ENCODE results near the gene CYSRT1. TPM values are rescaled to one million over a fixed set of nuclear protein-coding genes. Genes with fewer than 3 reads are reported as not detected.

Gene CYSRT1
- total RNA-seq, 1 donor from 2014 or later, result 2.1 TPM

GRCh38 chr9:137229903-137230704 is 5.1 kb downstream of the CYSRT1 start:
- H3K36me3 Mint-ChIP-seq (ENCODE audit: unreplicated experiment), result no peaks in the 10 kb centered on the region
- no peak for DNase-seq
- no peak overlapping the region for H3K27ac Mint-ChIP-seq (ENCODE audit: unreplicated experiment)
- peaks cover 2% of the 10 kb centered on the region for H3K27me3 Mint-ChIP-seq (ENCODE audit: unreplicated experiment)
- no peak overlapping the region for H3K4me3 Mint-ChIP-seq (ENCODE audit: unreplicated experiment)
- no peak for TF ChIP-seq CTCF (IDR thresholded peaks at IDR 0.05; ENCODE audit: partially characterized antibody, unreplicated experiment)
- peaks cover 2% of the 10 kb centered on the region for H3K4me1 Mint-ChIP-seq (ENCODE audit: low read depth, unreplicated experiment)
- H3K9me3 Mint-ChIP-seq (ENCODE audit: unreplicated experiment), result no peaks in the 10 kb centered on the region

GRCh38 chr9:137230705-137231371 is 5.9 kb downstream of the CYSRT1 start, which contains the start of gene SLC34A3:
SLC34A3 (plus strand) TSS chr9:137230901; CDS start chr9:137231703, 802 bp downstream.
- DNase-seq, result no peak
- H3K27ac Mint-ChIP-seq (ENCODE audit: unreplicated experiment), result no peak within 1 kb of the TSS
- peaks cover 2% of the 10 kb centered on the region for H3K27me3 Mint-ChIP-seq (ENCODE audit: unreplicated experiment)
- no peaks in the 10 kb centered on the region for H3K36me3 Mint-ChIP-seq (ENCODE audit: unreplicated experiment)
- peaks cover 2% of the 10 kb centered on the region for H3K4me1 Mint-ChIP-seq (ENCODE audit: low read depth, unreplicated experiment)
- no peak within 1 kb of the TSS for H3K4me3 Mint-ChIP-seq (ENCODE audit: unreplicated experiment)
- TF ChIP-seq CTCF (IDR thresholded peaks at IDR 0.05; ENCODE audit: partially characterized antibody, unreplicated experiment), result no peak
- H3K9me3 Mint-ChIP-seq (ENCODE audit: unreplicated experiment), result no peaks in the 10 kb centered on the region

- TF ChIP-seq CTCF (IDR thresholded peaks at IDR 0.05; ENCODE audit: partially characterized antibody, unreplicated experiment), result no peak
- no peak overlapping the region for H3K4me3 Mint-ChIP-seq (ENCODE audit: unreplicated experiment)
- H3K9me3 Mint-ChIP-seq (ENCODE audit: unreplicated experiment), result no peaks in the 10 kb centered on the region
- peaks cover 2% of the 10 kb centered on the region for H3K4me1 Mint-ChIP-seq (ENCODE audit: low read depth, unreplicated experiment)
- no peak for DNase-seq
- H3K27ac Mint-ChIP-seq (ENCODE audit: unreplicated experiment), result no peak overlapping the region
- no peaks in the 10 kb centered on the region for H3K36me3 Mint-ChIP-seq (ENCODE audit: unreplicated experiment)
- no peaks in the 10 kb centered on the region for H3K27me3 Mint-ChIP-seq (ENCODE audit: unreplicated experiment)
Measured at GRCh38 chr9:137231372-137232039, 6.5 kb downstream of the CYSRT1 start.

- H3K9me3 Mint-ChIP-seq (ENCODE audit: unreplicated experiment), result no peaks in the 10 kb centered on the region
- TF ChIP-seq CTCF (IDR thresholded peaks at IDR 0.05; ENCODE audit: partially characterized antibody, unreplicated experiment), result no peak
- H3K27ac Mint-ChIP-seq (ENCODE audit: unreplicated experiment), result no peak overlapping the region
- no peaks in the 10 kb centered on the region for H3K27me3 Mint-ChIP-seq (ENCODE audit: unreplicated experiment)
- peaks cover 2% of the 10 kb centered on the region for H3K4me1 Mint-ChIP-seq (ENCODE audit: low read depth, unreplicated experiment)
- no peaks in the 10 kb centered on the region for H3K36me3 Mint-ChIP-seq (ENCODE audit: unreplicated experiment)
- DNase-seq, result no peak
- H3K4me3 Mint-ChIP-seq (ENCODE audit: unreplicated experiment), result no peak overlapping the region
Measured at GRCh38 chr9:137232101-137232500, 7.1 kb downstream of the CYSRT1 start.
